Islet precursor cell (in vitro differentiated cells): ENCODE results near the gene SCN3A.

Source experiments
- DNase-seq: peaks from one replicate; pipeline ENCODE4 v3.0.0-alpha.2; 2018

Gene SCN3A

DNA sequence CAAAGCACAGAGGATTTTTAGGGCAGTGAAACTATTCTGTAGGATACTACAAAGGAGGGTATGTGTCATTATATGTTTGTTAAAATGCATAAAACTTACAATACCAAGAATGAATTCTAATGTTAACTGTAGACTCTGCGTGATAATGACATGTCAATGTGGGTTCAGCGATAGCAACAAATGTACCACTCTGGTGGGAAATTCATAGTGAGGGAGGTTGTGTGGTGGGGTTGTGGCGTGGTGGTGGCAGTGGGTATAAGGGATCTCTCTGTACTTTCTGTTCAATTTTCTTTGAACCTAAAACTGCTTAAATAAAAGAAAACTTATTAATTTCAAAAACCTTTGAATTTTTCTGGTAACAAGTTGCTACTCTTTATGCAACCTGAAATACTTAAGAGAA lies 149.2 kb downstream of the SCN3A start:
- DNase-seq, result no peak

DNA sequence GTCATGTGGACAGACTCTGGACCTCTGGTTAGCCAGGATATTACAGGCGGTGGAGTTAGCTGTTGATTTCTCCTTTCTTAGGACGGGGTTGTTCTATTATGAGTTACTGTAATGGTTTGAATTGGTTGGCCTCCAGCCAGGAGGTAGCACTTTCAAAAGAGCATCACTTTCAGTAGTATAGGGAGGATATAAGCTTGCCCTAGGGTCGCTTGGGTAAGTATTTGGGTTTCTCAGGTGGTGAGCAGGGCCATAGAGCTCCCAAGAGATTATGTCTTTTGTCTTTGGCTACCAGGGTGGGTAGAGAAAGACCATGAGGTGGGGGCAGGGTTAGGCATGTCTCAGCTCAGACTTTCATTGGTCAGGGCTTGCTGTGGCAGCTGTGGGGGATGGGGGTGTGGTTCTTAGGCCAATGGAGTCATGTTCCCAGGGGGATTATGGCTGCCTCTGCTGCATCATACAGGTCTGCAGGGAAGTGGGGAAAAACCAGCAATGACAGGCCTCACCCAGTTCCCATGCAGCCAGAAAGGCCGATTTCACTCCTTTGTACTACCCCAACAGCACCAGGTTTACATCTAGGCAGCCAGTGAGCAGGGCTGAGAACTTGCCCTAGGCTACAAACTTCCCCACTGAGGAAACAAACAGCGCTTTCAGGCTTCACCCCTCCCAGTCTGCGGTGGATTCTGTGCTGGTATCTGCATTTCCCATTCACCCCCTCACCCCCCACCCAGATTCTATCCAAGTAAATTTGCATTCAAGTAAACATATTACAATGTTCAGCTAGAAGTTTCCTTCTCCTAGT lies 159.1 kb downstream of the SCN3A start:
- peak; percentile 68 for DNase-seq
